Right lobe of liver (tissue), 6 donors: ENCODE measurements around the gene EML6. TPM values are rescaled to one million over a fixed set of nuclear protein-coding genes. Genes with fewer than 3 reads are reported as not detected.
A peak's percentile ranks its signal among the peaks of the same experiment; 100 is the strongest.
"Not testable (repeated sequence)": the region's sequence is repeated elsewhere in the genome, so short reads cannot be mapped to it uniquely, and the experiment has no call there.

Source experiments
- ATAC-seq, 4 donors: fragments of 200-7000 bp; cut with Tn5 transposase; one replicate each; pipeline ENCODE4 v1.9.1; 2020; ENCODE audit warnings: mild to moderate bottlenecking in 4 of 4, moderate library complexity in 4 of 4
- DNase-seq, 3 donors: peaks; one replicate each; pipeline ENCODE4 v3.0.0-alpha.2; 2020
- H3K27ac ChIP-seq, 3 donors: fragments of 200-600 bp; one replicate each; pipeline ENCODE4 v1.8.0; 2022
- H3K27me3 ChIP-seq, 2 donors: fragments of 200-600 bp; one replicate each; pipeline ENCODE4 v1.8.0; 2022
- H3K36me3 ChIP-seq, 4 donors: fragments of 200-600 bp; sonication (generic) in 1 of 4; one replicate each; pipeline versions ENCODE4 v1.5.1 to v1.8.0; 2017 to 2022; ENCODE audit warnings: control low read depth in 1 of 4
- H3K4me1 ChIP-seq, 4 donors: fragments of 200-600 bp; sonication (generic) in 1 of 4; one replicate each; pipeline versions ENCODE4 v1.5.1 to v1.8.0; 2017 to 2022; ENCODE audit warnings: control low read depth in 1 of 4
- H3K4me3 ChIP-seq, 3 donors: fragments of 200-600 bp; one replicate each; pipeline ENCODE4 v1.8.0; 2022
- H3K9me3 ChIP-seq, 4 donors: fragments of 200-600 bp; sonication (generic) in 1 of 4; one replicate each; pipeline versions ENCODE4 v1.5.1 to v1.8.0; 2017 to 2022; ENCODE audit warnings: control low read depth in 1 of 4
- POLR2A ChIP-seq: fragments of 450-650 bp; IDR thresholded peaks from one replicate; pipeline ENCODE4 v1.6.1; 2017; ENCODE audit warnings: antibody characterized with exemption, mild to moderate bottlenecking
- WGBS: methylation state at CpG from one replicate; pipeline ENCODE4 v1.1.6; 2018; ENCODE audit warnings: low coverage, low lambda C conversion rate; ENCODE audit not compliant: insufficient coverage; ENCODE audit errors: missing lambda C conversion rate; 5-methylcytosine and 5-hydroxymethylcytosine counted together
- intact Hi-C, 2 donors: fragments of 100-400 bp; cut with DNase I; formaldehyde crosslinking; loops; one replicate each; pipeline versions ENCODE4 v1.11.2 to v1.14.1; 2022
- total RNA-seq, 6 experiments: library from RNA; depleted of rRNA in 2 of 6; stranded (reverse); fragments of >200 nt in 2 of 6; fragmentation: NEBNext Ultra II Directional in 3 of 6; extraction: Animal tissue kit (Norgen Biotek cat#: 25700) in 3 of 6; gene quantifications; one replicate each; pipeline versions ENCODE4 v1.1.0 to v1.2.4, GENCODE V29; 2016 to 2023
- TF ChIP-seq, protein P1 (sequence below), 4 donors: fragments of 200-600 bp in 3 of 4; fragments of 450-650 bp in 1 of 4; IDR thresholded peaks; one replicate each; pipeline versions ENCODE4 v1.5.1 to v1.8.0; 2016 to 2022; ENCODE audit warnings: antibody characterized with exemption in 4 of 4, mild to moderate bottlenecking in 2 of 4
- donor health status: DM: no; HTN: yes; CAD: no.
- donor health status: DM: no; HTN: no; CAD: no.
- donor health status: DM: no; HTN: no; CAD: no.
- donor health status: DM: no; HTN: yes; CAD: no.
- donor health status: DM: no; HTN: yes; CAD: no.

EML6 gene
- total RNA-seq, 6 experiments from 2014 or later: 0.82 to 2.5 (median 1.5) TPM

DNA sequence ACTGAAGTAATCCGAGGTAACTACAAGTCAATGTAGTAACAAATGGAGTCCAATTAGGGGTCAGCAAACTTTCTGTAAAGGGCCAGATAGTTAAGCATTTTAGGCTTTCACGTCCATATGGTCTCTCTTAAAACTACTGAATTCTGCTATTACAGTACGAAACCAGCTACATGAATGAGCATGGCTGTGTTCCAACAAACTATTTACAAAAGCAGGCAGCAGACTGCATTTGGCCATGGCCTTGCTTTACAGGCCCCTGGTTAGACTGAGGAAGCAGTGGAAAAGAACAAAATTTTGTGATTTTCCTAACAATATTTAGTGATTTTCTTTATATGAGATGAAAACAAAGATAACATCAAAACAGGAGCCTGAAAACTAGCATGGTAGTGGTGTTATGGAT lies 262.8 kb downstream of the EML6 start:
- intact Hi-C loops: no loop called here
- H3K27ac ChIP-seq: no peak overlapping the region
- ATAC-seq (peak in 2 of 4 donors; percentile 38 to 54), DNase-seq (no peak)
- H3K36me3 ChIP-seq: peaks cover 0 to 22% (median 8%) of the 10 kb centered on the region in 4 donors
- no peaks in the 10 kb centered on the region for H3K27me3 ChIP-seq
- 44% methylated on average over 2 of the region's 3 CpGs for WGBS
- H3K4me3 ChIP-seq: no peak overlapping the region
- H3K9me3 ChIP-seq: no peaks in the 10 kb centered on the region
- no peak for TF ChIP-seq POLR2A
- TF ChIP-seq, protein P1, sequence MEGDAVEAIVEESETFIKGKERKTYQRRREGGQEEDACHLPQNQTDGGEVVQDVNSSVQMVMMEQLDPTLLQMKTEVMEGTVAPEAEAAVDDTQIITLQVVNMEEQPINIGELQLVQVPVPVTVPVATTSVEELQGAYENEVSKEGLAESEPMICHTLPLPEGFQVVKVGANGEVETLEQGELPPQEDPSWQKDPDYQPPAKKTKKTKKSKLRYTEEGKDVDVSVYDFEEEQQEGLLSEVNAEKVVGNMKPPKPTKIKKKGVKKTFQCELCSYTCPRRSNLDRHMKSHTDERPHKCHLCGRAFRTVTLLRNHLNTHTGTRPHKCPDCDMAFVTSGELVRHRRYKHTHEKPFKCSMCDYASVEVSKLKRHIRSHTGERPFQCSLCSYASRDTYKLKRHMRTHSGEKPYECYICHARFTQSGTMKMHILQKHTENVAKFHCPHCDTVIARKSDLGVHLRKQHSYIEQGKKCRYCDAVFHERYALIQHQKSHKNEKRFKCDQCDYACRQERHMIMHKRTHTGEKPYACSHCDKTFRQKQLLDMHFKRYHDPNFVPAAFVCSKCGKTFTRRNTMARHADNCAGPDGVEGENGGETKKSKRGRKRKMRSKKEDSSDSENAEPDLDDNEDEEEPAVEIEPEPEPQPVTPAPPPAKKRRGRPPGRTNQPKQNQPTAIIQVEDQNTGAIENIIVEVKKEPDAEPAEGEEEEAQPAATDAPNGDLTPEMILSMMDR (IDR thresholded peaks at IDR 0.05): no peak
- peaks cover 0 to 2% (median 0%) of the 10 kb centered on the region in 4 donors for H3K4me1 ChIP-seq

DNA sequence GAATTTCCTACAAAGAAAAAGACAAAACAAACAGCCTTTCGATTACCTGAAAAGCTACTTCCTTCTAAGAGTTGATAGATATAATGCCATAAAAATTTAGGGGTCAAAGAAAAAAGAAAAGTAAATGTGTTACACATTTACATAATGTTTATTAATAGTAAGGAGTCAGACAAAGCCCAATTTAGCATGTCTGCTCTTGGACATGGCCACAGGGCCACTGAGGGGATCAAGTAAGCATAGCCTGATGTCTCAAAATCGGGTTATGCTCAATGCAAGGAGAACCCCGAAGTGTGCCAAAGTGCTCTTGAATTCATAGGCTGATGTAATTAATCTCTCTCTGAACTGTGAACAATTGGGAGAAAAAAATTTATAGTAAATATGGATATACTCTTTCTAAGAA lies 265.1 kb downstream of the EML6 start:
- Histone ChIP-seq H3K4me1 (no peaks in the 10 kb centered on the region), H3K27me3 (no peaks in the 10 kb centered on the region), H3K27ac (no peak overlapping the region), H3K4me3 (no peak overlapping the region), H3K36me3 (peaks cover 0 to 18% (median 5%) of the 10 kb centered on the region in 4 donors), H3K9me3 (no peaks in the 10 kb centered on the region)
- DNase-seq: no peak
- WGBS: 92% methylated on average over 3 of the region's 3 CpGs
- no peak for ATAC-seq
- TF ChIP-seq, protein P1 (IDR thresholded peaks at IDR 0.05): no peak
- no peak for TF ChIP-seq POLR2A
- intact Hi-C loops: no loop called here

DNA sequence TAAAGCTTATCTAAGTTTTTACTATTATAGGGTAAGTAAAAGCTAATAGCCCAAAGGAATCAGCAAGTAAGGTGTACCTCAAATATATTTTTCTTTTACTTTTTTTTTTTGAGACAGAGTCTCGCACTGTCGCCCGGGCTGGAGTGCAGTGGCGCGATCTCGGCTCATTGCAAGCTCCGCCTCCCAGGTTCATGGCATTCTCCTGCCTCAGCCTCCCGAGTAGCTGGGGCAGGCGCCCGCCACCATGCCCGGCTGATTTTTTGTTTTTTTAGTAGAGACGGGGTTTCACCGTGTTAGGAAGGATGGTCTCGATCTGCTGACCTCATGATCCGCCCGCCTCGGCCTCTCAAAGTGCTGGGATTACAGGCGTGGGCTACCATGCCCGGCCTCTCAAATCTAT lies 267.2 kb downstream of the EML6 start:
- H3K9me3 ChIP-seq, H3K4me1 ChIP-seq, H3K27me3 ChIP-seq, DNase-seq, H3K27ac ChIP-seq, intact Hi-C loops, H3K4me3 ChIP-seq, ATAC-seq: not testable (repeated sequence)
- WGBS: 97% methylated on average over 16 of the region's 19 CpGs
- peaks cover 0 to 17% (median 5%) of the 10 kb centered on the region in 4 donors for H3K36me3 ChIP-seq

DNA sequence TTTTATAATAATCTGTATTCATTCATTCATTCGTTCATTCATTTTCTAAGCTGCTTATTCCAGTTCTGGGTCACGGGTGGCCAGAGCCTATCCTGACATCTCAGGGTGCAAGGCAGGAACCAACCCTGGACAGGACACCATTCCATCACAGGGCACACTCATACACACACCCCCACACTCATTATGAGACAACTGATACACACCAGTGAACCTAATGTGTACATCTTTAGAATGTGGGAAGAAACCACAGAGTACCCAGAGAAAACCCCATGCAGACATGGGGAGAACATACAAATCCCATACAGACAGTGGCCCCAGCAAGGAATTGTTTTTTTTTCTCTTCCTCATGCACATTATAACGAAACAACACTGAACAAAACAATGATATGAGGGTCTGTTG lies 272.1 kb downstream of the EML6 start:
- DNase-seq (no peak), ATAC-seq (no peak)
- Histone ChIP-seq H3K36me3 (no peaks in the 10 kb centered on the region), H3K4me3 (no peak overlapping the region), H3K4me1 (peaks cover 0 to 20% (median 0%) of the 10 kb centered on the region in 4 donors), H3K27me3 (no peaks in the 10 kb centered on the region), H3K9me3 (no peaks in the 10 kb centered on the region), H3K27ac (no peak overlapping the region)
- intact Hi-C loops: no loop called here
- WGBS: 89% methylated on average over 3 of the region's 3 CpGs
- no peak for TF ChIP-seq POLR2A
- TF ChIP-seq, protein P1 (IDR thresholded peaks at IDR 0.05): no peak

DNA sequence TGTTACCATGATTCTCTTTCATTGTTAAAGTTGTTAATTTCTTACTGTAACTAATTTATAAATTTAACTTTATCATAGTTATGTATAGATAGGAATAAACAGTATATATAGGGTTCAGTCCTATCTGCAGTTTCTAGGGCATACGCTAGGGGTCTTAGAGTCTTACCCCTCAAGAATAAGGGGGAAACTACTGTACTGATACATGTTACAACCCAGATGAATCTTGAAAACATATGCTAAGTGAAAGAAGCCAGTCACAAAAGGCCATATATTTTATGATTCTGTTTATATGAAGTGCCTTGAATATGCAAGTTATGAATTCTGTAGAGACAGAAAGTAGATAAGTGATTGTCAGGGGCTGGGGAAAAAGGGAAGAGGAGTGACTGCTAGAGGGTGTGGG lies 274.4 kb downstream of the EML6 start:
- TF ChIP-seq POLR2A: no peak
- TF ChIP-seq, protein P1 (IDR thresholded peaks at IDR 0.05): no peak
- H3K4me1 ChIP-seq: peaks cover 0 to 27% (median 2%) of the 10 kb centered on the region in 4 donors
- no peak overlapping the region for H3K4me3 ChIP-seq
- DNase-seq: no peak
- WGBS: 93% methylated on average over 1 of the region's 1 CpG
- H3K36me3 ChIP-seq: no peaks in the 10 kb centered on the region
- H3K27me3 ChIP-seq: no peaks in the 10 kb centered on the region
- ATAC-seq: no peak
- intact Hi-C loops: no loop called here
- H3K27ac ChIP-seq: no peak overlapping the region
- H3K9me3 ChIP-seq: no peaks in the 10 kb centered on the region
